ENCODE data around the gene PCSK4. TPM values are rescaled to one million over a fixed set of nuclear protein-coding genes. Genes with fewer than 3 reads are reported as not detected.

Gene PCSK4
- polyA plus RNA-seq, 1 donor (not counting 4 experiments of a cell fraction or from before 2014, with no cell fraction given), result 0.25 TPM

DNA sequence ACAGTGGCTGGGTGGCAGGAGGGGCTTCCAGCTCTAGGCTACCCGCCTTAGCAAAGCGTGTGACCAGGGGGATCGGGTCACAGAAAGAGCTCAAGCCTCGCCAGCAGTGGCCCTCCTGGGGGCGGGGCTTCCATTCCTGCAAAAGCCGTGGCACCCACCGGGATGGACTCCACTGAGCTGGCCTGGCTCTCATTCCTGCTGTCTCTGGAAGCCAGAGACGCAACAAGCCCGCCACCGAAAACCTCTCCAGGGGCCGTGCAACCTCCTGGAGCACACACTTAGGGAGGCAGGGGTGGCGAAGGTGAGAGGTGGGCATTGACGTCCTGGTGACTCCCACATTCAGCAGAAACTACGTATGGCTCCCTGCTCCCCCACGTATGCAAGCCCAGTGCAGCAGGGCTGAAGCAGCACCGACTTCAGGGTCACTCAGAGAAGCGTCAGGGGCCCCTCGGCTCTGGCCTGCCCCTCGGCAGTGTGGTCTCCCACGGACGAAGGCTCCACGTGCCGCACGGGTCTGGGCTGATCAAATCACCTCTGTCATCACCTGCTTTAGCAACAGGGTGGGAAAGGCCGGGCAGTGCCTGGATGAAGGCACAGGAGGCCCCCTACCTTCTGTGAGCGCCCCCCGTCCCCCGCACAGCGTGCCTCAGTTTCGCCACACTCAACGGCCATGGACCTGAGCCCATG, 14.3 kb downstream of the PCSK4 start:
- H3K4me1 ChIP-seq (ENCODE audit: control insufficient read depth, extremely low read depth, insufficient read depth, low read length), result peaks cover 17% of the 10 kb centered on the region
- H3K9ac ChIP-seq (ENCODE audit: control insufficient read depth, extremely low read depth, insufficient read depth, low read length), result no peak overlapping the region
- H3K9me1 ChIP-seq (ENCODE audit: control insufficient read depth, extremely low read depth, insufficient read depth, low read length), result peaks cover 8% of the 10 kb centered on the region
- no peak overlapping the region for H3K4me3 ChIP-seq (ENCODE audit: control insufficient read depth in 2 of 3, extremely low read depth in 1 of 3, insufficient read depth in 2 of 3, low read depth in 1 of 3, low read length in 3 of 3)
- peaks cover 9% of the 10 kb centered on the region for H4K20me1 ChIP-seq (ENCODE audit: control insufficient read depth, extremely low read depth, insufficient read depth, low read length)
- peaks cover 12% of the 10 kb centered on the region for H3K27me3 ChIP-seq (ENCODE audit: control insufficient read depth, extremely low read depth, insufficient read depth, low read length)
- FAIRE-seq (no peak), DNase-seq (ENCODE audit: low read depth, low spot score) (no peak)
- H3K36me3 ChIP-seq (ENCODE audit: control insufficient read depth in 2 of 2, extremely low read depth in 1 of 2, insufficient read depth in 2 of 2, low read length in 2 of 2), result peaks cover 5 to 15% of the 10 kb centered on the region in 2 experiments
- TF ChIP-seq, protein P1, sequence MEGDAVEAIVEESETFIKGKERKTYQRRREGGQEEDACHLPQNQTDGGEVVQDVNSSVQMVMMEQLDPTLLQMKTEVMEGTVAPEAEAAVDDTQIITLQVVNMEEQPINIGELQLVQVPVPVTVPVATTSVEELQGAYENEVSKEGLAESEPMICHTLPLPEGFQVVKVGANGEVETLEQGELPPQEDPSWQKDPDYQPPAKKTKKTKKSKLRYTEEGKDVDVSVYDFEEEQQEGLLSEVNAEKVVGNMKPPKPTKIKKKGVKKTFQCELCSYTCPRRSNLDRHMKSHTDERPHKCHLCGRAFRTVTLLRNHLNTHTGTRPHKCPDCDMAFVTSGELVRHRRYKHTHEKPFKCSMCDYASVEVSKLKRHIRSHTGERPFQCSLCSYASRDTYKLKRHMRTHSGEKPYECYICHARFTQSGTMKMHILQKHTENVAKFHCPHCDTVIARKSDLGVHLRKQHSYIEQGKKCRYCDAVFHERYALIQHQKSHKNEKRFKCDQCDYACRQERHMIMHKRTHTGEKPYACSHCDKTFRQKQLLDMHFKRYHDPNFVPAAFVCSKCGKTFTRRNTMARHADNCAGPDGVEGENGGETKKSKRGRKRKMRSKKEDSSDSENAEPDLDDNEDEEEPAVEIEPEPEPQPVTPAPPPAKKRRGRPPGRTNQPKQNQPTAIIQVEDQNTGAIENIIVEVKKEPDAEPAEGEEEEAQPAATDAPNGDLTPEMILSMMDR (optimal IDR thresholded peaks at IDR 0.05 in 1 of 3, IDR thresholded peaks at IDR 0.05 in 1 of 3, conservative IDR thresholded peaks at IDR 0.05 in 1 of 3; ENCODE audit: extremely low read depth in 1 of 3, insufficient read depth in 2 of 3, low read length in 3 of 3), result no peak
- TF ChIP-seq EZH2 (IDR thresholded peaks at IDR 0.05; ENCODE audit: low read length), result no peak
- no peak overlapping the region for H3K27ac ChIP-seq (ENCODE audit: control insufficient read depth, insufficient read depth, low read length)
- no peak overlapping the region for H2AFZ ChIP-seq (ENCODE audit: control insufficient read depth, low read length)
- peaks cover 26% of the 10 kb centered on the region for H3K79me2 ChIP-seq (ENCODE audit: control insufficient read depth, insufficient read depth, low read length)
- no peak overlapping the region for H3K4me2 ChIP-seq (ENCODE audit: control insufficient read depth, extremely low read depth, insufficient read depth, low read depth, low read length)
- dilution Hi-C loops (cut with MboI; ENCODE audit: extremely low pct_ligation_motif_present, low sequenced_read_pairs), result no loop called here
- no peaks in the 10 kb centered on the region for H3K9me3 ChIP-seq (ENCODE audit: control insufficient read depth, low read depth, low read length)

DNA sequence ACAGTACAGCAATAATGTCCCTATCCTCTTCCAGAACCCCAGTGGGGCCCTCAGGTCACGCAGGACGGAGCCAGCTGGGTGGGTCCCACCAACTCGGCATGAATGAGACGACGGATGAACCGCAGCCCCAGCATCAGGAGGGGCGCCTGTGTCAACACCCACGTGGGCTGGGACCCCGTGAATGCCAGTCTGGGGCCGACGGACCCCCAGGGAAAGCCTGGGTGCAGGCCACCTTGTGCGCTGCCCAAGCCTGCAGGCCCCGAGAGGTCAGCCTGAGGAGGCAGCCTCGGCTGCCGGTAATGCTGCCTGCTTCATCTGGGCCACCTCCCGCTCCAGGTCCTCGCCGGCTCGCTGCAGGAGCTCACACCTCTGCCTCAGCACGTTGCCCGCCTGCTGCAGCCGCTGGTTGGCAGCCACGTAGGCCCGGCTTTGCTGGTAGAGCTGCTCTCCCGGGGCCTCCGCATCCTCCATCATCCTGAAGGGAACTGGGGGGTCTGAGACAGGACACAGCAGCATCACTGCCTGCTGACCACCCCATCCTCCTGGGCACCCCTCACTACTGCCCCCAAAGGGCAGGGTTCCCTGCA, 15.3 kb downstream of the PCSK4 start:
- Histone ChIP-seq H3K4me2 (ENCODE audit: control insufficient read depth, extremely low read depth, insufficient read depth, low read depth, low read length) (no peak overlapping the region), H3K9me1 (ENCODE audit: control insufficient read depth, extremely low read depth, insufficient read depth, low read length) (peaks cover 8% of the 10 kb centered on the region), H4K20me1 (ENCODE audit: control insufficient read depth, extremely low read depth, insufficient read depth, low read length) (peaks cover 9% of the 10 kb centered on the region), H3K27me3 (ENCODE audit: control insufficient read depth, extremely low read depth, insufficient read depth, low read length) (peaks cover 16% of the 10 kb centered on the region), H3K9ac (ENCODE audit: control insufficient read depth, extremely low read depth, insufficient read depth, low read length) (no peak overlapping the region), H3K4me3 (ENCODE audit: control insufficient read depth in 2 of 3, extremely low read depth in 1 of 3, insufficient read depth in 2 of 3, low read depth in 1 of 3, low read length in 3 of 3) (no peak overlapping the region), H3K79me2 (ENCODE audit: control insufficient read depth, insufficient read depth, low read length) (peaks cover 26% of the 10 kb centered on the region), H3K27ac (ENCODE audit: control insufficient read depth, insufficient read depth, low read length) (no peak overlapping the region), H3K36me3 (ENCODE audit: control insufficient read depth in 2 of 2, extremely low read depth in 1 of 2, insufficient read depth in 2 of 2, low read length in 2 of 2) (peaks cover 5 to 15% of the 10 kb centered on the region in 2 experiments), H2AFZ (ENCODE audit: control insufficient read depth, low read length) (no peak overlapping the region), H3K4me1 (ENCODE audit: control insufficient read depth, extremely low read depth, insufficient read depth, low read length) (peaks cover 22% of the 10 kb centered on the region), H3K9me3 (ENCODE audit: control insufficient read depth, low read depth, low read length) (no peaks in the 10 kb centered on the region)
- dilution Hi-C loops (cut with MboI; ENCODE audit: extremely low pct_ligation_motif_present, low sequenced_read_pairs), result no loop called here
- TF ChIP-seq EZH2 (IDR thresholded peaks at IDR 0.05; ENCODE audit: low read length), result no peak
- TF ChIP-seq, protein P1 (optimal IDR thresholded peaks at IDR 0.05 in 1 of 3, IDR thresholded peaks at IDR 0.05 in 1 of 3, conservative IDR thresholded peaks at IDR 0.05 in 1 of 3; ENCODE audit: extremely low read depth in 1 of 3, insufficient read depth in 2 of 3, low read length in 3 of 3), result no peak
- no peak for FAIRE-seq
- no peak for DNase-seq (ENCODE audit: low read depth, low spot score)
